Measurements from ENCODE around the gene DTX1. TPM values are rescaled to one million over a fixed set of nuclear protein-coding genes. Genes with fewer than 3 reads are reported as not detected.
"Not testable (repeated sequence)": the region's sequence is repeated elsewhere in the genome, so short reads cannot be mapped to it uniquely, and the experiment has no call there.

The DTX1 gene
- total RNA-seq, 1 experiment from 2014 or later: 0.44 TPM

DNA sequence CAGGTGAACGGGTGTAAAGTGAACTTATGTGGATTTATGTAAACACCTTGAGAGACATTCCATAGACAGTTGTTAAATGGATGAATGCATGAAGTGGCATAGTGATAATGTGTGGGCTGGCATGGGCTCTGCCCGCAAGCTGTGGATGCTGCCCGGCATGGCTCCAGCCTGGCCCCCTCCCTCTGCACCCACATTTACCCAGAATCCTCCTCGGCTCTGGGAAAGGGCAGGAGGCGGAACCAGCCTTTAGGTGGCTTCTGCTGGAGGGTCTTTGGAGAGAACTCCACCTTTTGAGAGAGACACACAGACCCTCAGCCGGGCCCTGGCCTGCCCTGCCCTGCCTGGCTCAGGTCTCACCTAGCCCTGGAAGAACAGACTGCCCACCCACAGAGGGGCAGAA lies 60.3 kb downstream of the DTX1 start:
- no peaks in the 10 kb centered on the region for H3K36me3 ChIP-seq (ENCODE audit: control insufficient read depth, insufficient read depth, low read length)
- ChIA-PET POLR2A (no interaction called here), CTCF (no interaction called here)
- intact Hi-C loops (cut with micrococcal nuclease; ENCODE audit: unreplicated experiment) (no loop called here), in situ Hi-C loops (cut with HindIII; ENCODE audit: low pct_unique_long_range_greater_than_20kb, low sequenced_read_pairs) (no loop called here)
- no peak overlapping the region for H3K27ac ChIP-seq (ENCODE audit: low read length)
- TF ChIP-seq SIN3A (IDR thresholded peaks at IDR 0.05; ENCODE audit: borderline replicate concordance, insufficient read depth, low read depth, low read length): no peak
- TF ChIP-seq, protein P1, sequence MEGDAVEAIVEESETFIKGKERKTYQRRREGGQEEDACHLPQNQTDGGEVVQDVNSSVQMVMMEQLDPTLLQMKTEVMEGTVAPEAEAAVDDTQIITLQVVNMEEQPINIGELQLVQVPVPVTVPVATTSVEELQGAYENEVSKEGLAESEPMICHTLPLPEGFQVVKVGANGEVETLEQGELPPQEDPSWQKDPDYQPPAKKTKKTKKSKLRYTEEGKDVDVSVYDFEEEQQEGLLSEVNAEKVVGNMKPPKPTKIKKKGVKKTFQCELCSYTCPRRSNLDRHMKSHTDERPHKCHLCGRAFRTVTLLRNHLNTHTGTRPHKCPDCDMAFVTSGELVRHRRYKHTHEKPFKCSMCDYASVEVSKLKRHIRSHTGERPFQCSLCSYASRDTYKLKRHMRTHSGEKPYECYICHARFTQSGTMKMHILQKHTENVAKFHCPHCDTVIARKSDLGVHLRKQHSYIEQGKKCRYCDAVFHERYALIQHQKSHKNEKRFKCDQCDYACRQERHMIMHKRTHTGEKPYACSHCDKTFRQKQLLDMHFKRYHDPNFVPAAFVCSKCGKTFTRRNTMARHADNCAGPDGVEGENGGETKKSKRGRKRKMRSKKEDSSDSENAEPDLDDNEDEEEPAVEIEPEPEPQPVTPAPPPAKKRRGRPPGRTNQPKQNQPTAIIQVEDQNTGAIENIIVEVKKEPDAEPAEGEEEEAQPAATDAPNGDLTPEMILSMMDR (IDR thresholded peaks at IDR 0.05): no peak
- no peak for TF ChIP-seq TCF7L2 (IDR thresholded peaks at IDR 0.05; ENCODE audit: low read depth, low read length)
- no peak for TF ChIP-seq POLR2AphosphoS5 (IDR thresholded peaks at IDR 0.05; ENCODE audit: low read depth, low read length)
- TF ChIP-seq, protein P2, sequence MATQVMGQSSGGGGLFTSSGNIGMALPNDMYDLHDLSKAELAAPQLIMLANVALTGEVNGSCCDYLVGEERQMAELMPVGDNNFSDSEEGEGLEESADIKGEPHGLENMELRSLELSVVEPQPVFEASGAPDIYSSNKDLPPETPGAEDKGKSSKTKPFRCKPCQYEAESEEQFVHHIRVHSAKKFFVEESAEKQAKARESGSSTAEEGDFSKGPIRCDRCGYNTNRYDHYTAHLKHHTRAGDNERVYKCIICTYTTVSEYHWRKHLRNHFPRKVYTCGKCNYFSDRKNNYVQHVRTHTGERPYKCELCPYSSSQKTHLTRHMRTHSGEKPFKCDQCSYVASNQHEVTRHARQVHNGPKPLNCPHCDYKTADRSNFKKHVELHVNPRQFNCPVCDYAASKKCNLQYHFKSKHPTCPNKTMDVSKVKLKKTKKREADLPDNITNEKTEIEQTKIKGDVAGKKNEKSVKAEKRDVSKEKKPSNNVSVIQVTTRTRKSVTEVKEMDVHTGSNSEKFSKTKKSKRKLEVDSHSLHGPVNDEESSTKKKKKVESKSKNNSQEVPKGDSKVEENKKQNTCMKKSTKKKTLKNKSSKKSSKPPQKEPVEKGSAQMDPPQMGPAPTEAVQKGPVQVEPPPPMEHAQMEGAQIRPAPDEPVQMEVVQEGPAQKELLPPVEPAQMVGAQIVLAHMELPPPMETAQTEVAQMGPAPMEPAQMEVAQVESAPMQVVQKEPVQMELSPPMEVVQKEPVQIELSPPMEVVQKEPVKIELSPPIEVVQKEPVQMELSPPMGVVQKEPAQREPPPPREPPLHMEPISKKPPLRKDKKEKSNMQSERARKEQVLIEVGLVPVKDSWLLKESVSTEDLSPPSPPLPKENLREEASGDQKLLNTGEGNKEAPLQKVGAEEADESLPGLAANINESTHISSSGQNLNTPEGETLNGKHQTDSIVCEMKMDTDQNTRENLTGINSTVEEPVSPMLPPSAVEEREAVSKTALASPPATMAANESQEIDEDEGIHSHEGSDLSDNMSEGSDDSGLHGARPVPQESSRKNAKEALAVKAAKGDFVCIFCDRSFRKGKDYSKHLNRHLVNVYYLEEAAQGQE (IDR thresholded peaks at IDR 0.05; ENCODE audit: insufficient read depth in 1 of 2, low read depth in 2 of 2, low read length in 1 of 2): no peak
- no peaks in the 10 kb centered on the region for H3K27me3 ChIP-seq (ENCODE audit: control insufficient read depth, insufficient read depth, low read length)
- H3K9me3 ChIP-seq (ENCODE audit: control insufficient read depth, insufficient read depth, low read depth, low read length): no peaks in the 10 kb centered on the region
- no peaks in the 10 kb centered on the region for H3K4me1 ChIP-seq (ENCODE audit: control insufficient read depth, insufficient read depth, low read length)
- no peak overlapping the region for H3K4me3 ChIP-seq (ENCODE audit: low read depth in 2 of 2, low read length in 2 of 2)
- ATAC-seq (0 out of 2 replicates have a peak, but pooled peaks have one; percentile 24), DNase-seq (ENCODE audit: low read depth, low spot score) (no peak)
- BruUV-seq (replicated peaks): no TSS peak

DNA sequence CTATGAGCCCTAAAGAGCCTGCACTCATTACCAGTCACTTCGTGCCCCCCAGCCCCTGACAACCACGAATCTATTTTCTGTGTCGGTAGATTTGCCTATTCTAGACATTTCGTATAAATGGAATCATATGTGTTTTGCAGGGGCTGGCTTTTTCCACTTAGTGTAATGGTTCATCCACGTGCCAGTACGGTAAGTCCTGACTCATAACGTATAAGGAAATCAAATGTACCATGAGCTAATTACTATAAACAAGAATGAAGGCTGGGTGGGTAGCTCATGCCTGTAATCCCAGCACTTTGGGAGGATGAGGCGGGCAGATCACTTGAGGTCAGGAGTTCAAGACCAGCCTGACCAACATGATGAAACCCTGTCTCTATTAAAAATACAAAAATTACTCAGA lies 61.2 kb downstream of the DTX1 start:
- intact Hi-C loops (cut with micrococcal nuclease; ENCODE audit: unreplicated experiment); H3K27me3 ChIP-seq (ENCODE audit: control insufficient read depth, insufficient read depth, low read length); H3K9me3 ChIP-seq (ENCODE audit: control insufficient read depth, insufficient read depth, low read depth, low read length); in situ Hi-C loops (cut with HindIII; ENCODE audit: low pct_unique_long_range_greater_than_20kb, low sequenced_read_pairs); DNase-seq (ENCODE audit: low read depth, low spot score); H3K27ac ChIP-seq (ENCODE audit: low read length); CTCF ChIA-PET; H3K36me3 ChIP-seq (ENCODE audit: control insufficient read depth, insufficient read depth, low read length); POLR2A ChIA-PET; ATAC-seq; BruUV-seq (replicated peaks); H3K4me3 ChIP-seq (ENCODE audit: low read depth in 2 of 2, low read length in 2 of 2); H3K4me1 ChIP-seq (ENCODE audit: control insufficient read depth, insufficient read depth, low read length): not testable (repeated sequence)

DNA sequence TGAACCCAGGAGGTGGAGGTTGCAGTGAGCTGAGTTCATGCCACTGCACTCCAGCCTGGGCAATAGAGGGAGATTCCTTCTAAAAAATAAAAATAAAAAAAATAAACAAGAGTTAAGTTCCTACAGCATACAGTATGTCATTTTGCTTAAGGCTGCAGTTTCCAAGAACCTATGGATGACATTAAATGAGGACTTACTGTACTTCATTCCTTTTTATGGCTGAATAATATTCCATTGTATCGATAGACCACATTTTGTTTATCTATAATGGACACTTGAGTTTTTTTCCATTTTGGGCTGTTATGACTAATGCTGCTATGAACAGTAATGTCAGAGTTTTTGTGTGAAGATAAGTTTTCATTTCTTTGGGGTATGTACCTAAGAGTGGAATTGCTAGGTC lies 61.6 kb downstream of the DTX1 start:
- Histone ChIP-seq H3K27me3 (ENCODE audit: control insufficient read depth, insufficient read depth, low read length) (no peaks in the 10 kb centered on the region), H3K36me3 (ENCODE audit: control insufficient read depth, insufficient read depth, low read length) (no peaks in the 10 kb centered on the region), H3K4me1 (ENCODE audit: control insufficient read depth, insufficient read depth, low read length) (no peaks in the 10 kb centered on the region), H3K9me3 (ENCODE audit: control insufficient read depth, insufficient read depth, low read depth, low read length) (no peaks in the 10 kb centered on the region), H3K27ac (ENCODE audit: low read length) (no peak overlapping the region), H3K4me3 (ENCODE audit: low read depth in 2 of 2, low read length in 2 of 2) (no peak overlapping the region)
- in situ Hi-C loops (cut with HindIII; ENCODE audit: low pct_unique_long_range_greater_than_20kb, low sequenced_read_pairs) (no loop called here), intact Hi-C loops (cut with micrococcal nuclease; ENCODE audit: unreplicated experiment) (no loop called here)
- BruUV-seq (replicated peaks): no TSS peak
- DNase-seq (ENCODE audit: low read depth, low spot score): no peak
- ATAC-seq: no peak
- POLR2A ChIA-PET: no interaction called here
- CTCF ChIA-PET: no interaction called here
- TF ChIP-seq TCF7L2 (IDR thresholded peaks at IDR 0.05; ENCODE audit: low read depth, low read length) (no peak), POLR2AphosphoS5 (IDR thresholded peaks at IDR 0.05; ENCODE audit: low read depth, low read length) (no peak), SIN3A (IDR thresholded peaks at IDR 0.05; ENCODE audit: borderline replicate concordance, insufficient read depth, low read depth, low read length) (no peak)
- TF ChIP-seq, protein P2 (IDR thresholded peaks at IDR 0.05; ENCODE audit: insufficient read depth in 1 of 2, low read depth in 2 of 2, low read length in 1 of 2): no peak
- TF ChIP-seq, protein P1 (IDR thresholded peaks at IDR 0.05): no peak
